ENCODE data around the gene IGSF21.

GRCh38 chr1:18304151-18304869 lies 196.7 kb downstream of the IGSF21 start:
- TF ChIP-seq CTCF (IDR thresholded peaks at IDR 0.05; ENCODE audit: poor library complexity): no peak
- TF ChIP-seq EZH2phosphoT487 (IDR thresholded peaks at IDR 0.05; ENCODE audit: low read depth, severe bottlenecking, unreplicated experiment): no peak
